ENCODE measurements around the gene MPG. TPM values are rescaled to one million over a fixed set of nuclear protein-coding genes. Genes with fewer than 3 reads are reported as not detected.
A peak's percentile ranks its signal among the peaks of the same experiment; 100 is the strongest.
"Not testable (repeated sequence)": the region's sequence is repeated elsewhere in the genome, so short reads cannot be mapped to it uniquely, and the experiment has no call there.

MPG gene
- total RNA-seq, 1 experiment from 2014 or later, result 173 TPM

- H3K4me3 ChIP-seq, result no peak overlapping the region
- H3K27me3 ChIP-seq (replicated peaks), result no peaks in the 10 kb centered on the region
- no peaks in the 10 kb centered on the region for H3K4me1 ChIP-seq (replicated peaks)
- DNase-seq (ENCODE audit: low read depth in 1 of 2, low spot score in 2 of 2), result peak in 1 of 2 experiments; percentile 50
- no peak overlapping the region for H3K27ac ChIP-seq
- no peaks in the 10 kb centered on the region for H3K9me3 ChIP-seq (replicated peaks)
- H3K36me3 ChIP-seq, result peaks cover 21% of the 10 kb centered on the region; the same call in 1 of the 2 replicates
Observed at GRCh38 chr16:106623-107324, 28.7 kb downstream of the MPG start.

GRCh38 chr16:112153-112840, 34.3 kb downstream of the MPG start:
- DNase-seq (ENCODE audit: low read depth in 1 of 2, low spot score in 2 of 2), result no peak
- H3K27me3 ChIP-seq (replicated peaks), result no peaks in the 10 kb centered on the region
- H3K9me3 ChIP-seq (replicated peaks), result no peaks in the 10 kb centered on the region
- peaks cover 22% of the 10 kb centered on the region for H3K36me3 ChIP-seq
- peaks cover 14% of the 10 kb centered on the region for H3K4me1 ChIP-seq (replicated peaks)
- no peak overlapping the region for H3K4me3 ChIP-seq
- H3K27ac ChIP-seq, result no peak overlapping the region

- no peak overlapping the region for H3K27ac ChIP-seq
- H3K27me3 ChIP-seq (replicated peaks), result no peaks in the 10 kb centered on the region
- H3K36me3 ChIP-seq, result peaks cover 27% of the 10 kb centered on the region
- no peak for DNase-seq (ENCODE audit: low read depth in 1 of 2, low spot score in 2 of 2)
- H3K9me3 ChIP-seq (replicated peaks), result 0 out of 2 replicates have a peak, but pooled peaks cover 4% of the 10 kb centered on the region
- H3K4me1 ChIP-seq (replicated peaks), result peaks cover 14% of the 10 kb centered on the region
- H3K4me3 ChIP-seq, result no peak overlapping the region
Observed at GRCh38 chr16:114327-114726, 36.3 kb downstream of the MPG start.

- H3K36me3 ChIP-seq, result peaks cover 19% of the 10 kb centered on the region
- no peak for DNase-seq (ENCODE audit: low read depth in 1 of 2, low spot score in 2 of 2)
- no peak overlapping the region for H3K4me3 ChIP-seq
- no peak overlapping the region for H3K27ac ChIP-seq
- peaks cover 14% of the 10 kb centered on the region for H3K4me1 ChIP-seq (replicated peaks)
- 0 out of 2 replicates have a peak, but pooled peaks cover 4% of the 10 kb centered on the region for H3K9me3 ChIP-seq (replicated peaks)
- H3K27me3 ChIP-seq (replicated peaks), result no peaks in the 10 kb centered on the region
Observed at GRCh38 chr16:116015-116414, 38.0 kb downstream of the MPG start.

GRCh38 chr16:117379-118365, 39.6 kb downstream of the MPG start:
- peaks cover 13% of the 10 kb centered on the region; the same call in 1 of the 2 replicates for H3K36me3 ChIP-seq
- H3K4me3 ChIP-seq, result no peak overlapping the region
- H3K9me3 ChIP-seq (replicated peaks), result 0 out of 2 replicates have a peak, but pooled peaks cover 4% of the 10 kb centered on the region
- H3K27ac ChIP-seq, result no peak overlapping the region
- no peaks in the 10 kb centered on the region for H3K27me3 ChIP-seq (replicated peaks)
- peaks cover 14% of the 10 kb centered on the region for H3K4me1 ChIP-seq (replicated peaks)
- peak; percentile 43 to 80 for DNase-seq (ENCODE audit: low read depth in 1 of 2, low spot score in 2 of 2)

- Histone ChIP-seq H3K9me3 (replicated peaks) (0 out of 2 replicates have a peak, but pooled peaks cover 4% of the 10 kb centered on the region), H3K36me3 (peaks cover 13% of the 10 kb centered on the region; the same call in 1 of the 2 replicates), H3K27ac (no peak overlapping the region), H3K4me1 (replicated peaks) (peaks cover 2% of the 10 kb centered on the region), H3K27me3 (replicated peaks) (no peaks in the 10 kb centered on the region), H3K4me3 (no peak overlapping the region)
- no peak for DNase-seq (ENCODE audit: low read depth in 1 of 2, low spot score in 2 of 2)
Observed at GRCh38 chr16:118857-119256, 40.8 kb downstream of the MPG start.

GRCh38 chr16:119295-119694, 41.3 kb downstream of the MPG start:
- DNase-seq (ENCODE audit: low read depth in 1 of 2, low spot score in 2 of 2), result no peak
- Histone ChIP-seq H3K36me3 (peaks cover 13% of the 10 kb centered on the region; the same call in 1 of the 2 replicates), H3K4me1 (replicated peaks) (no peaks in the 10 kb centered on the region; the same call in 1 of the 2 replicates), H3K27me3 (replicated peaks) (no peaks in the 10 kb centered on the region), H3K9me3 (replicated peaks) (0 out of 2 replicates have a peak, but pooled peaks cover 4% of the 10 kb centered on the region), H3K27ac (no peak overlapping the region), H3K4me3 (no peak overlapping the region)

- H3K27me3 ChIP-seq (replicated peaks), result no peaks in the 10 kb centered on the region
- H3K4me3 ChIP-seq, result no peak overlapping the region
- H3K4me1 ChIP-seq (replicated peaks), result no peaks in the 10 kb centered on the region; the same call in 1 of the 2 replicates
- H3K36me3 ChIP-seq, result peaks cover 13% of the 10 kb centered on the region; the same call in 1 of the 2 replicates
- H3K9me3 ChIP-seq (replicated peaks), result 0 out of 2 replicates have a peak, but pooled peaks cover 4% of the 10 kb centered on the region
- no peak overlapping the region for H3K27ac ChIP-seq
- no peak for DNase-seq (ENCODE audit: low read depth in 1 of 2, low spot score in 2 of 2)
Observed at GRCh38 chr16:119835-120491, 41.9 kb downstream of the MPG start.

GRCh38 chr16:120756-121155, 42.7 kb downstream of the MPG start:
- no peak overlapping the region for H3K27ac ChIP-seq
- no peak for DNase-seq (ENCODE audit: low read depth in 1 of 2, low spot score in 2 of 2)
- H3K4me3 ChIP-seq, result no peak overlapping the region
- no peaks in the 10 kb centered on the region for H3K27me3 ChIP-seq (replicated peaks)
- peaks cover 13% of the 10 kb centered on the region; the same call in 1 of the 2 replicates for H3K36me3 ChIP-seq
- no peaks in the 10 kb centered on the region; the same call in 1 of the 2 replicates for H3K4me1 ChIP-seq (replicated peaks)
- H3K9me3 ChIP-seq (replicated peaks), result 0 out of 2 replicates have a peak, but pooled peaks cover 4% of the 10 kb centered on the region

GRCh38 chr16:122361-122760, 44.3 kb downstream of the MPG start:
- peaks cover 11% of the 10 kb centered on the region; the same call in 1 of the 2 replicates for H3K36me3 ChIP-seq
- H3K9me3 ChIP-seq (replicated peaks), result 0 out of 2 replicates have a peak, but pooled peaks cover 4% of the 10 kb centered on the region
- H3K27ac ChIP-seq, result no peak overlapping the region
- H3K4me1 ChIP-seq (replicated peaks), result no peaks in the 10 kb centered on the region; the same call in 1 of the 2 replicates
- H3K4me3 ChIP-seq, result no peak overlapping the region
- no peak for DNase-seq (ENCODE audit: low read depth in 1 of 2, low spot score in 2 of 2)
- no peaks in the 10 kb centered on the region for H3K27me3 ChIP-seq (replicated peaks)

- not testable (repeated sequence) for H3K27me3 ChIP-seq (replicated peaks); H3K36me3 ChIP-seq; H3K4me3 ChIP-seq; H3K4me1 ChIP-seq (replicated peaks); H3K27ac ChIP-seq; DNase-seq (ENCODE audit: low read depth in 1 of 2, low spot score in 2 of 2); H3K9me3 ChIP-seq (replicated peaks)
Observed at GRCh38 chr16:123558-124350, 45.7 kb downstream of the MPG start.

GRCh38 chr16:125011-125410, 47.0 kb downstream of the MPG start:
- no peaks in the 10 kb centered on the region for H3K4me1 ChIP-seq (replicated peaks)
- H3K4me3 ChIP-seq, result no peak overlapping the region
- no peak overlapping the region for H3K27ac ChIP-seq
- no peaks in the 10 kb centered on the region for H3K9me3 ChIP-seq (replicated peaks)
- no peaks in the 10 kb centered on the region for H3K27me3 ChIP-seq (replicated peaks)
- DNase-seq (ENCODE audit: low read depth in 1 of 2, low spot score in 2 of 2), result no peak
- H3K36me3 ChIP-seq, result peaks cover 3% of the 10 kb centered on the region; the same call in 1 of the 2 replicates

All from SJSA1 (cell line).